Central memory CD4-positive, alpha-beta T cell (primary cell): ENCODE results near the gene MPND.

Experiments used
- DNase-seq: peaks from one replicate; pipeline ENCODE4 v3.0.0; 2022
- total RNA-seq, 3 experiments: gene quantifications; one replicate each; lab custom pipeline; 2026; lab: John Stamatoyannopoulos, UW

MPND gene, protein sequence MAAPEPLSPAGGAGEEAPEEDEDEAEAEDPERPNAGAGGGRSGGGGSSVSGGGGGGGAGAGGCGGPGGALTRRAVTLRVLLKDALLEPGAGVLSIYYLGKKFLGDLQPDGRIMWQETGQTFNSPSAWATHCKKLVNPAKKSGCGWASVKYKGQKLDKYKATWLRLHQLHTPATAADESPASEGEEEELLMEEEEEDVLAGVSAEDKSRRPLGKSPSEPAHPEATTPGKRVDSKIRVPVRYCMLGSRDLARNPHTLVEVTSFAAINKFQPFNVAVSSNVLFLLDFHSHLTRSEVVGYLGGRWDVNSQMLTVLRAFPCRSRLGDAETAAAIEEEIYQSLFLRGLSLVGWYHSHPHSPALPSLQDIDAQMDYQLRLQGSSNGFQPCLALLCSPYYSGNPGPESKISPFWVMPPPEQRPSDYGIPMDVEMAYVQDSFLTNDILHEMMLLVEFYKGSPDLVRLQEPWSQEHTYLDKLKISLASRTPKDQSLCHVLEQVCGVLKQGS
- 12.0 to 15.0 (median 14.2) reads per million in 3 experiments for total RNA-seq

DNA sequence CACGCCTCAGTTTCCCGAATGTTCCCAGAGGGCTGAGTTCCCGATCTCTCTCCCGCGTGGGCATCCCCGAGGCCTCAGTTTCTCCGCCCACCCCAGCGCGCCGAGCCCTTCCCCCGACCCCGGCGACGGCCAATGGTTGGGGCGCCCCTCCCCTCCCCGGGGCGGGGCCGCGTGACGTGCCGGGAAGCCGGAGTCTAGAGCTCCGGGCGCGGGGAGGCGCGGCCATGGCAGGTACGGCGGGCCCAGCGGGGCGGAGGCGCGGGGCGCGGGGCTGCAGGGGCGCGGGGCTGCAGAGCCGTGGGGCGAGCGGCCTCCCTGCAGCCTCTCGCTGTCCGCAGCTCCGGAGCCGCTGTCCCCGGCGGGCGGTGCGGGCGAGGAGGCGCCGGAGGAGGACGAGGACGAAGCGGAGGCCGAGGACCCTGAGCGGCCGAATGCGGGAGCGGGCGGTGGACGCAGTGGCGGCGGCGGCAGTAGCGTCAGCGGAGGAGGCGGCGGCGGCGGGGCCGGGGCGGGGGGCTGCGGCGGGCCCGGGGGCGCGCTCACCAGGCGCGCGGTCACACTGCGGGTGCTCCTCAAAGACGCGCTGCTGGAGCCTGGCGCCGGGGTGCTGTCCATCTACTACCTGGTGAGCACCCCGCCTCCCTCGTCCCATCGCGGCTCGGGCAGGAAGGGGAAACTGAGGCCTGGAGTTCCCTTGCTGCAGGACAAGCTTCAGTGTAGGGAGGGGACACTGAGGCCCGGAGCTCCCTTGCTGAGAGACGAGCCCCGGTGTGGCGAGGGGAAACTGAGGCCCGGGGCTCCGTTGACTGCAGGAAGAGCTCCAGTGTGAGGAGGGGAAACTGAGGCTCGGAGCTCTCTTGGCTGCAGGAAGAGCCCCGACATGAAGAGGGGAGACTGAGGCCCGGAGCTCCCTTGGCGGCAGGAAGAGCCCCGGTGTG lies at the start of gene MPND:
Gene MPND (plus strand): TSS at position 193 of the 938 bp plus-strand sequence. CDS start 32 bp downstream, at position 225.
- DNase-seq, result peak; percentile 90

DNA sequence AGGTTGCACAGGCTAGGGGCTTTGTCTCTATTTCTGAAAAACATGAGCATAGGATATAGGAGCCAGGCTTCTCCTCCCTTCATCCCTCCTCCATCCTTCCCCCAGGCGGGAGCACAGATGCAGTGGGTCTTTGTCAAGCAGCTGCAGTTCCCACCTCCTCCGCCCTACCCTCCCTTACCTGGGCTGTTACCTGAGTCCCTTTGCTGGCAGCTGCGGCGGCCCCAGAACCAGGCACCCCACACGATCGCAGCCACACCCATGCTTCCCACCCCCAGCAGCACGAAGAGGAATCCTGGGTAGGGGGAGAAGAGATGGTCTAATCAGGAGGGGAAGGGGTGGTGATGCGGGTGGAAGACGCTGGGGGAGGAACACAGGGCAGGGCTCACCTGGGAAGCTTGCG lies 49.0 kb upstream of the MPND start:
- DNase-seq, result no peak

DNA sequence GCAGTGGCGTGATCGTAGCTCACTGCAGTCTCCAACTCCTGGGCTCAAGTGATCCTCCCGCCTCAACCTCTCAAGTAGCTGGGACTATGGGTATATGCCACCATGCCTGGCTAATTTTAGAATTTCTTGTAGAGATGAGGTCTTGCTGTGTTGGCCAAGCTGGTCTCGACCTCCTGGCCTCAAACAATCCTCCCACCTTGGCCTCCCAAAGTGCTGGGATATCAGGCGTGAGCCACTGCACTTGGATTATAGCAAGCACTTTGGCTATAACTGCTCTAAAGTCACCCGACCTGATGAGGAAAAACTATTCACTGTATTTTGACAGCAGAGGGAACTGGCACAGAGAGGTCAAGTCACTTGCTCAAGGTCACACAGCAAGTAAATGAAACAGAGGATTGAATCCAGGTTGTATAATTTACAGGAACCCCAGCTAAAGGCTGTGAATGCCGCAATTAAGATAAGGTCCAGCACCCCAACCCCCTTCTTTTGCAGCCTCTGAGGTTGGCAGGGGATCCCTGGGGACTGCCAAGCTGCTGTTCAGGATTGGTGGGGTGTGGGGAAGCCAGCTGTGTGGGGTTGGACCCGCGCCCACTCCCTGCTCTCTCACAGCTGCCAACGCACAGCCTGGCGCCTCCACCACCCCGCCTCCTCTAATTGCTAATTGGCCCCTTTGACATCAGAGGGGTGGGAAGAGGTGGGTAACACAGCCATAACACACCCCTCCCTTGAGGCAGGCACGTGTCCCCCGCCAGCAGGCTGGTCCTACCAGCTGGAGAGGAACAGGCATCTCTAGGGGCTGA lies 47.2 kb upstream of the MPND start:
- no peak for DNase-seq

DNA sequence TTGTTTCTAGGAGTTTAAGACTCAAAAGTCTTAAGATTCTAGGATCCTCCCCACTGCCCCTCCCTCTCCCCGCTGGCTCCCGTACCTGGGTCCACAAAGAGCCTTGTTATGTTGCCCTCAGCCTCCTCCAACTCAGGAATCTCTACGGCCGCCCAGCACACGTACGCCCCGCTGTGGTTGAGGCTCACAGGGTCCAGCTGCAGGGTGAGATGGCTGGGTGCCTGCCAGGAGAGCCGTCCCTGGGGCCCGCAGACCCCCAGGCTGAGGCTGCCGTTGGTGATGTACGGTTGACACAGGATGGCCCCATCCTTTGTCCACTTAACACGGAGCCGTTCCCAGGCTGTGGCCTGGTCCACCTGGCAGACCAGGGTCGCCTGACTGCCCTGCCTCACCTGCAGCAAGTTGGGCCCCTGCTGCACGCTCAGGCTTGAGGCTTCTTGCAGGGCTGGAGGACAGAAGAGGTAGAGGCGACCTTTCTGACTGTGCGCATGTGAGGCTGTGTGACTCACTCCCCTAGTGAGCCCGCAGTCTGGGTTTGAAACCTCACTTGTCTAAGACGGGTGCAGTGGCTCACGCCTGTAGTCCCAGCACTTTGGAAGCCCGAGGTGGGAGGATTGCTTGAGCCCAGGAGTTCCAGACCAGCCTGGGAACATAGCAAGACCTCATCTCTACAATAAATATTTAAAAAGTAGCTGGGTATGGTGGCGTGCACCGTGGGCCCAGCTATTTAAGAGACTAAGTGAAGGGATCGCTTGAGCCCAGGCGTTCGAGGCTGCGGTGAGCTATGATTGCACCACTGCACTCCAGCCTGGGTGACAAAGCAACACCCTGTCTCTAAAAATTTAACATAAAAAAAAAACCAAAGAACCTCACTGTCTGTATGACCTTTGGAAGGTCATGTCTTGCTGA lies 45.2 kb upstream of the MPND start:
- no peak for DNase-seq

DNA sequence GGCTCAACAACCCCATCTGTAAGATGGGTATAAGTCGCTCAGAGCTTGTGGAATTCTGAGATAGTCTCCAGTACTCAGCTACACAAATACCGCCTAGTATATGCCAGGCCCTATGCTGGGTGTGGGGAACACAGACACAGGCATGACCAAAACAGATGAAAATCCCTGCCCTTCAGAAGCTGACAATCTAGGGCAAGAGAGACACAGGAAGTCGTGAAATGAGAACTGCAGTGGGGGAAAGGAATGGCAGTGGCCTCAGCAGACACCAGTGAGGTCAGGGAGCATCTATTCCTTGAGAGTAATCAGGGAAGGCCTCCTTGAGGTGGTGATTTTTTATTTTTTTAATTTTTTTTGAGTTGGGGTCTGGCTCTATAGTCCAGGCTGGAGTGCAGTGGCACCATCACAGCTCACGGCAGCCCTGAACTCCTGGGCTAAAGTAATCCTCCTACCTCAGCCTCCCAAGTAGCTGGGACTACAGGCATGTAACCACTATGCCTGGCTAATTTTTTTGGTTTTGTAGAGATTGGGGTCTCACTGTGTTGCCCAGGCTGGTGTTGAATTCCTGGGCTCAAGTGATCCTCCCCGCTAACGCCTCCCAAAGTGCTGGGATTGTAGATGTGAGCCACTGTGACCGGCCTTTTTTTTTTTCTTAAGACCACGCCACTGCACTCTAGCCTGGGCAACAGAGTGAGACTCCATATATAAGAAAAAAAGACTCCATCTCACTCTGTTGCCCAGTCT lies 44.4 kb upstream of the MPND start:
- DNase-seq, result no peak

DNA sequence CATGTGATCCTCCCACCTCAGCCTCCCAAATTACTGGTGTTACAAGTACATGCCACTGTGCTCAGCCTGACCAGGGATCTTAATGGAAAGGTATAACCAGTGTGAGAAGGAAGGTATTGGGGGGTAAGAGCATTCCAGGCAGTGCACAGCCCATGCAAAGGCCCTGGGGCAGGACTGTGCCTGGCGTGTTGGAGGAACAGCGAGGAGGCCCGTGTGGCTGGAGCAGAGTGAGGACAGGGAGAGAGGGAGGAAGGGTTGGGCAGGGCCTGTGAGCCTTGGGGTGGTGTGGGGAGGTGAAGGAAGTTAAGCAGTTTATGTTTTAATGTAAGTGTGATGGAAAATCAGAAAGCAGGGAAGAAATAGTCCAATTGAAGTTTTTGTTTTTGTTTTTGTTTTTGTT lies 42.8 kb upstream of the MPND start:
- DNase-seq, result no peak

DNA sequence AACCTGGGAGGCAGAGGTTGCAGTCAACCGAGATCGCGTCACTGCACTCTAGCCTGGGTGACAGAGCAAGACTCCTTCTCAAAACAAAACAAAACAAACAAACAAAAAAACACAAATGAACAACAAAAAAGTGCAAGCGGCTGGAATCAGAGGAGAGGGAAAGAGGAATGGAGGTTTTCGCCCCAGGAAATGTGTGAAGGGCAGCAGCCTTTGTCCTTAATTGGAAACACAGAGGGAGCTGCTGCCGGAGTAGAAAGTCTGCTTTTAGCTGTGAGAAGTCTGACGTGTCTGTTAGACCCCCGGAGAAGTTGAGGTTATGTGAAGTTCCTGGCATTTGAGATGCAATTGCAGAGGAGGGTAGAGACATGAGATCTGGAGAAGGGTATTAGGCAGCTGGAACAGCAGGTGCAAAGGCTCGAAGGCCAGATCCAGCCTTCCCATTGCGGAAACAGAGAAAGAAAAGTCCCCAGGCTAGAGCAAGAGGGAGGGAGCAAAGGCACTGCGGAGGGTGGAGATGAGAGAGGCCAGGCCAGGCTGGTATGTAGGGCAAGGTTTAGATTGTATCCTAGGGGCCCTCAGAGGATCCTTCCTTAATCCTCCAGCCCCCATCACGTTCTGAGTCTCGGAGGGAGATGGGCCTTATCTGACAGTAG lies 41.6 kb upstream of the MPND start:
- no peak for DNase-seq

DNA sequence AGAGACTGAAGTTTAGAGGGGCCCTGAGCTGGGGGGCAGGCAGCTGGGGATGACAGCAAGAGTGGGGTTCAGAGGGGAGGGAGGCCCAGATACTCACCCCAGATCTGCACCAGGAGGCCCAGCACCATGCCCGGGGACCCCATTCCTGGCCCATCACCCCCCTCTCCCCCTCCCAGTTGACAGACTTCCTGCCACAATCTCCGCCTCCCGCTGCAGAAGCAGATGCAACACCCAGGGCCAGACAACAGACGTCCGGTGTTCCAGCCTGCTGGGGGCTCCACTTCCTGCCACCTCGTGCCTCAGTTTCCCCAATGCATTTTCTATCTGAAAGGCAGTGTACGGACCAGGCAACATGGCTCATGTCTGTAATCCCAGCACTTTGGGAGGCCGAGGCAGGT lies 41.1 kb upstream of the MPND start, which contains the start of gene TMIGD2:
Gene TMIGD2 (minus strand): TSS at position 147 of the 398 bp plus-strand sequence. CDS start 4 bp downstream, at position 143.
- DNase-seq, result no peak

DNA sequence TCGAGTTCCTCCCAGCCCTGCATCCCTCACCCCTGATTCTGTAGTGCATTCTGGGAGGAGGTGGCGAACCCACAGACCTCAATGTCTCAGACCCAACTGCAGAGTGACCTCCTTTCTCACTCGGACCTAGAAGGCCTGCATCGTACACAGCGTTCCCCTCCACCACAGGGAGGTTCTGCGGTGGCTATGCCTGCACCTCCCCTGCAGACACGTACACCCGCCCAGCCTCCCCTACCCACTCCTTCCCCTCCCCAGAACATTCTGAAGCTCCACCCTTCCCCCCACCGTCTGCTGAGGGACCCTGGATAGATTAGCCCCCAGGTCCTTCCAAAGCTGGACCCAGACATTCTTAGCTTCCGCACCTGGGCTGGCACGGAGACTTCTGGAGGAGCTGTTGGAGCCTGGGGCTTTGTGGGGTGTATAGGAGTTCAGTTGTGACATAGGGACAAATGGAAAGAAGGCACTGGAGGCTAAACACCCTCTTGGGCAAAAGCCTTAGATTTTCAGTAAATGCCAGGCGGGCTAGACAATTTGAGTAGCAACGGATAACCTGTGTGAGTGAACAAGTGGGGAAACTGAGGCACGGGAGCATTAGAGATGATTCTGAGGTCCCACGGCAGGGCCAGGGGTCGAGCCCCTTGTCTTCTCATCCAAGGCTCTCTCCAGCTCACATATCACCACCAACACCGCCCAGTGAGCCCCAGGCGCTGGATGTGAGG lies 39.4 kb upstream of the MPND start:
- no peak for DNase-seq

DNA sequence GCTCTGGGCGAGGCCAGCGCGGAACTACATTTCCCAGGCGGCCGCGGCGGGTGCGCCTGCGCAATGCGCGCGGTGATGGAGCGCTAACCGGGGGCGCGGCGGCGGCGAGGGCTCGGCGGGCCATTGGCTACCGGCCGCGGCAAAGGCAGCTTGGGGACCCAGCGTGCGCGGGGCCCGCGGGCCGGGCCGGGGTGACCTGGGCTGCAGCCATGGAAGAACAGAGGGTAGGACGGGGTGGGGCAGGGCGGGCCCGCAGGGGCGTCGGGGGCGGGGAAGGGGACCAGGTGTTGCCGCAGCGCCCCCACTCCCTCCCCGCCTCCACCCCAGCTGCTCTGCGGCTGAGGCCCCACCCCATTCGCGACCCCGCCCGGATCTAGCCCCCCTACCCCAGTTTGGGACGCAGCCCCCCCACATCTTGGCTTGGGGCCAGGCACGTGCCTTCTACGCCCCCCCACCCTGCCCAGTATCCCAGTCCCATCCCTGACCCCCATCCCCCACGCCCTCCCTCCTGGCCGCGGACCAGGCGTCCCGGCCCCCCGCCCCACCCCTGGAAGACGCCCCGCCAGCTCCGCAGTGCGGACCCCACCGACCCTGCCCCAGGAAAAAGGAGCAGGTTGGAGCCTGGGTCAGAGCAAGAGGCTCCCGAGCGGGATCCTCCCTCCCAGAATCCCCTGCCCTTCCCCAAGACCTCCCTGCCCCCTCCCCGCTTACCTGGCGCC lies 38.7 kb upstream of the MPND start, which contains the start of gene FSD1:
Gene FSD1 (plus strand): TSS at position 61 of the 719 bp plus-strand sequence. CDS start 149 bp downstream, at position 210.
- DNase-seq, result peak; percentile 35

DNA sequence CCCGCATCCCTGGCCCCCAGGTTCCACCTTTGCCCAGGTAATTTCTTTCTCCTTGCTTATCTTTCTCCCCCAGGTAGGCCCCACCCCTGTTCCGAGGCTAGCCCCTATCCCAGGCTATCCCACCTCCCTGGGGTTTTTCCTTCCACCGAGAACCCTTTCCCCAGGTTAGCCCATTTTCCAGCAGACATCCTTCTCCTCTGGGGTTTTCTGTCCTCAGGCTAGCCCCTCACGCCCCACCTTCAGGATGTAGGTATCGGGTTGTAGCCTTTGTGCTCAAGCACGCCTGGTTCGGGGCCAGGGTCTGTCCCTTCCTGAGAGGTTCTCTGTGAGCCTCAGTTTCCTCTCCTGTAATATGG lies 38.1 kb upstream of the MPND start:
- no peak for DNase-seq

DNA sequence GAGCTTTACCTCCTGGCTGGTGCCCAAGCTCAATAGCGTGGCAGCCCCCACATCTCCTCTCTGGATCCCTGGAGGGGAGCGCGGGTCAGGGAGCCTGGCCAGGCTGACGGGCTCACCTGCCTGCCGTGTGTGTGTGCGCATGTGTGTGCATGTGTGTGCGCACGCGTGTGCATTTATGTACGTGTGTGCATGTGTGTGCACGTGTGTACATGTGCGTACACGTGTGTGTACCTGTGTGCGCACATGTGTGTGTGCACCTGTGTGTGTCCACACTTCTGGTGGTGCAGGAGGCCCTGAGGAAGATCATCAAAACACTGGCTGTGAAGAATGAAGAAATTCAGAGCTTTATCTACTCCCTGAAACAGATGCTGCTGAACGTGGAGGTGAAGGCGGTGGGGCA lies 37.7 kb upstream of the MPND start:
- DNase-seq, result no peak

DNA sequence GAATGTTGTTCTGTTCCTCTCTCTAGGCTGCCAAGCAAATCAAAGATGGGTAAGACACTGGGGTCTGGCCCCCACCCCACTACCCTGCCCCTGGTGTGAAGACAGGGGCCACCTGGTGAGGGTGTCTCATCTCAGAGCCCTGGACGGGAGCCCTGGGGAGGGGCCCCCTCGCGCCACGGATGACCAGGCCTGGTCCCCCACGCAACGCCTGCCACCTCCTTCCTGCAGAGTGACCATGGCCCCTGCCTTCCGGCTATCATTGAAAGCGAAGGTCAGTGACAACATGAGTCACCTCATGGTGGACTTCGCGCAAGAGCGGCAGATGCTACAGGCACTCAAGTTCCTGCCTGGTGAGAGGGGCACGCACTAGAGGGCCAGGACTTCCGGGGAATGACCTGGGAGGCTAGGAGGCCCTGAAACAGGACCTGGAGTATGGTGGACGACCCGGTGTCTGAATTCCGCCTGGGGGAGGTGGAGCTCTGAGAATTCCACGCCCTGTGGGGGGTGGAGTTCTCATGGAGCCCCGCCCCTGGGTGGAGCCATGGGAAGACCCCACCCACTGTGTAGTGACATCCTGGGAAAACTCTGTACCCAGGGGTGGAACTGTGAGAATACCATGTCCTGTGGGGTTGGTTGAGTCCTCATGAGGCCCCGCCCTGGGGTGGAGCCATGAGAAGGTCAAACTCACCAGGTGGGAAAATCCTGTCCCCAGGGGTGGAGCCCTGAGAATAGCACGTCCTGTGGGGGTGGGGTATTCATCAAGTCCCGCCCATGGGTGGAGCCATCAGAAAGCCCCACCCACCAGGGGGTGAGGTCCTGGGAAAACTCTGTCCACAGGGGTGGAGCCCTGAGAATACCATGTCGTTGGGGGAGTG lies 32.9 kb upstream of the MPND start:
- no peak for DNase-seq

DNA sequence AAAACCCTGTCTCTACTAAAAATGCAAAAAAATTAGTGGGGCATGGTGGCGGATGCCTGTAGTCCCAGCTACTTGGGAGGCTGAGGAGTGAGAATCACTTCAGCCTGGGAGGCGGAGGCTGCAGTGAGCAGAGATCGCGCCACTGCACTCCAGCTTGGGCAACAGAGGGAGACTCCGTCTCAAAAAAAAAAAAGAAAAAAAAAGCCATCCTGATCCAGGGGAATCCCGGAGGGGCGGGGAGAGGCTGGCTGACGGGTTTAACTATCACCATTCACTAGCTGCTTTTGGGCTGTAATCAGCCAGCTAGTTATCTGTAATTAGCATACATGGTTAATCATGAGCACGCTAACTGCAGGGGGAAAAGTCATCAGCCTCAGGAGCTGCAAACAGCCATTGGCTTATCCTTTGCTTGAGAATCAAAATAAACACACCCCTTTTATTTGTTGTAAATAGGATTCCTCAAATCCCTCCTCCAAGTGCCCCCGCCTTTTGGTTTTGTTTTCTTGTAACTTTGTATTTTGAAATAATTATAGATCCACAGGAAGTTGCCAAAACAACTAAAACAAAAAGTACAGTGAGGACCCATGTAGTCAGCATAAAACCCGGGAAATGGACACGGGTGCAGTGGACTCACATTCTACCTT lies 29.4 kb upstream of the MPND start:
- no peak for DNase-seq

DNA sequence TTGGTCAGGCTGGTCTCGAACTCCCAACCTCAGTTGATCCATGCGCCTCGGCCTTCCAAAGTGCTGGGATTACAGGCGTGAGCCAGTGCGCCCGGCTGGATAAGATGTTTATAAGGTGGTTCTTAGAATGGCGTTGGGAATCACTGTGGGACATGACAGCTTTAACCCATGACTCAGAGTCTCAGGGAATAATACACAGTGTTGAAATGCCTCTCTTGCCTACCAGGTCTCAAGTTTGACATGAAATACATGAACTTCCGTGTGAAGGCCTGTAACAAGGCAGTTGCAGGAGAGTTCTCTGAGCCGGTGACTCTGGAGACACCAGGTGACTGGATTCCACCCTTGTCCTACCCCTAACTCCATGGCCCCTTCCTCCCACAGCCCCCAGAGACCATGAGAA lies 26.4 kb upstream of the MPND start:
- no peak for DNase-seq

DNA sequence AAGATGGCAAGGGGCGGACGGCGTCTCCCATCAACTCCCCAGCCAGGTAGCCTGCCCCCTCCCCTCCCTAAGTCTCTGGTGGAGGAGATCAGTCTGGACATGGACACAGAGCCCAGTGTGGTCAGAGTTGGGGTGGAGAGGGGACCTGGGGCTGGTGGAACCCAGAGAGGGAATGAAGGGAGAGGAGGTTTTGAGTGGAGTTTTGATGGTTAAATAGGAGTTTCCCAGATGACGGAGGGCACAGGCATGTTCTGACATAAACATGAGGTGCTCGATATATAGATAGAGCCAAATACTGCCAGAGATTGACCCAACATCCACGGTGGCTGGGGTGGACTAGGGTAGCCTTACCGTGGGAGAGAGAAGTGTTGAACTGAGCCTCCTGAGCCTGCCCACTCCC lies 24.9 kb upstream of the MPND start:
- no peak for DNase-seq
